ENCODE data around the gene CMPK2.

GRCh38 chr2:6864923-6865345, 773 bp downstream of the CMPK2 start:
- TF ChIP-seq, protein P1, sequence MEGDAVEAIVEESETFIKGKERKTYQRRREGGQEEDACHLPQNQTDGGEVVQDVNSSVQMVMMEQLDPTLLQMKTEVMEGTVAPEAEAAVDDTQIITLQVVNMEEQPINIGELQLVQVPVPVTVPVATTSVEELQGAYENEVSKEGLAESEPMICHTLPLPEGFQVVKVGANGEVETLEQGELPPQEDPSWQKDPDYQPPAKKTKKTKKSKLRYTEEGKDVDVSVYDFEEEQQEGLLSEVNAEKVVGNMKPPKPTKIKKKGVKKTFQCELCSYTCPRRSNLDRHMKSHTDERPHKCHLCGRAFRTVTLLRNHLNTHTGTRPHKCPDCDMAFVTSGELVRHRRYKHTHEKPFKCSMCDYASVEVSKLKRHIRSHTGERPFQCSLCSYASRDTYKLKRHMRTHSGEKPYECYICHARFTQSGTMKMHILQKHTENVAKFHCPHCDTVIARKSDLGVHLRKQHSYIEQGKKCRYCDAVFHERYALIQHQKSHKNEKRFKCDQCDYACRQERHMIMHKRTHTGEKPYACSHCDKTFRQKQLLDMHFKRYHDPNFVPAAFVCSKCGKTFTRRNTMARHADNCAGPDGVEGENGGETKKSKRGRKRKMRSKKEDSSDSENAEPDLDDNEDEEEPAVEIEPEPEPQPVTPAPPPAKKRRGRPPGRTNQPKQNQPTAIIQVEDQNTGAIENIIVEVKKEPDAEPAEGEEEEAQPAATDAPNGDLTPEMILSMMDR (IDR thresholded peaks at IDR 0.05), result no peak
- TF ChIP-seq POLR2A (IDR thresholded peaks at IDR 0.05) (no peak), POLR2AphosphoS5 (IDR thresholded peaks at IDR 0.05) (no peak)
